Neural progenitor cell (in vitro differentiated cells): ENCODE data around the gene MBP. TPM values are rescaled to one million over a fixed set of nuclear protein-coding genes. Genes with fewer than 3 reads are reported as not detected.
A peak's percentile ranks its signal among the peaks of the same experiment; 100 is the strongest.

Experiments used
- DNase-seq: peaks from one replicate; pipeline ENCODE4 v3.0.0-alpha.2; 2016; ENCODE audit warnings: low spot score
- H2AFZ ChIP-seq: fragments of 200-600 bp; sonication (generic); replicated peaks from 2 replicates; pipeline ENCODE4 v1.6.1; 2016; ENCODE audit warnings: antibody characterized with exemption
- H3F3A ChIP-seq: fragments of 200-600 bp; sonication (generic); 2 replicates; pipeline ENCODE4 v1.6.1; 2016; ENCODE audit warnings: antibody characterized with exemption, low read depth
- H3K27ac ChIP-seq: fragments of 200-600 bp; sonication (generic); 2 replicates; pipeline ENCODE4 v1.5.1; 2016; ENCODE audit warnings: mild to moderate bottlenecking
- H3K27me3 ChIP-seq: fragments of 200-600 bp; sonication (generic); 2 replicates; pipeline ENCODE4 v1.6.1; 2016; ENCODE audit warnings: mild to moderate bottlenecking, moderate library complexity
- H3K36me3 ChIP-seq: fragments of 200-600 bp; sonication (generic); 2 replicates; pipeline ENCODE4 v1.5.1; 2016
- H3K4me1 ChIP-seq: fragments of 200-600 bp; sonication (generic); 2 replicates; pipeline ENCODE4 v1.6.1; 2016; ENCODE audit warnings: mixed run types
- H3K4me2 ChIP-seq: fragments of 200-600 bp; sonication (generic); 2 replicates; pipeline ENCODE4 v1.6.1; 2016
- H3K4me3 ChIP-seq: fragments of 200-600 bp; sonication (generic); 2 replicates; pipeline ENCODE4 v1.5.1; 2016
- H3K79me2 ChIP-seq: fragments of 200-600 bp; sonication (generic); 2 replicates; pipeline ENCODE4 v1.6.1; 2016; ENCODE audit warnings: low read depth
- H3K9ac ChIP-seq: fragments of 200-600 bp; sonication (generic); 2 replicates; pipeline ENCODE4 v1.6.1; 2016
- H3K9me3 ChIP-seq: fragments of 200-600 bp; sonication (generic); 2 replicates; pipeline ENCODE4 v1.5.1; 2016; ENCODE audit warnings: low read depth
- H4K20me1 ChIP-seq: fragments of 200-600 bp; sonication (generic); 2 replicates; pipeline ENCODE4 v1.6.1; 2016; ENCODE audit warnings: low read depth
- H3K27ac Mint-ChIP-seq: 3 replicates; pipeline ENCODE4 v1.8.0; 2021; ENCODE audit warnings: mixed read lengths
- H3K27me3 Mint-ChIP-seq: 2 replicates; pipeline ENCODE4 v1.8.0; 2022; ENCODE audit warnings: low read depth, mild to moderate bottlenecking, inconsistent platforms, moderate library complexity, mixed read lengths; ENCODE audit not compliant: insufficient read depth
- H3K36me3 Mint-ChIP-seq: 3 replicates; pipeline ENCODE4 v1.8.0; 2021; ENCODE audit warnings: mixed read lengths
- H3K4me1 Mint-ChIP-seq: 3 replicates; pipeline ENCODE4 v1.8.0; 2021; ENCODE audit warnings: mixed read lengths
- H3K4me3 Mint-ChIP-seq: 3 replicates; pipeline ENCODE4 v1.8.0; 2021; ENCODE audit warnings: mild to moderate bottlenecking, moderate library complexity, mixed read lengths
- H3K9me3 Mint-ChIP-seq: 3 replicates; pipeline ENCODE4 v1.8.0; 2020; ENCODE audit warnings: mixed read lengths
- EZH2 ChIP-seq: fragments of 200-600 bp; sonication (generic); IDR thresholded peaks from 2 replicates; pipeline ENCODE4 v1.6.1; 2017; ENCODE audit warnings: antibody characterized with exemption, mild to moderate bottlenecking, moderate library complexity
- EZH2phosphoT487 ChIP-seq: fragments of 200-600 bp; sonication (generic); IDR thresholded peaks from 2 replicates; pipeline ENCODE4 v1.6.1; 2017; ENCODE audit warnings: antibody characterized with exemption
- total RNA-seq: library from RNA; depleted of rRNA; stranded (reverse); fragments of >200 nt; gene quantifications from 2 replicates; pipeline ENCODE4 v1.2.3, GENCODE V29; 2015; ENCODE audit warnings: low replicate concordance
- TF ChIP-seq, protein P1 (sequence below): fragments of 200-600 bp; sonication (generic); IDR thresholded peaks from 2 replicates; pipeline ENCODE4 v1.5.1; 2017; ENCODE audit warnings: antibody characterized with exemption, mild to moderate bottlenecking

The MBP gene
- total RNA-seq, 1 donor from 2014 or later: 0.64 TPM

DNA sequence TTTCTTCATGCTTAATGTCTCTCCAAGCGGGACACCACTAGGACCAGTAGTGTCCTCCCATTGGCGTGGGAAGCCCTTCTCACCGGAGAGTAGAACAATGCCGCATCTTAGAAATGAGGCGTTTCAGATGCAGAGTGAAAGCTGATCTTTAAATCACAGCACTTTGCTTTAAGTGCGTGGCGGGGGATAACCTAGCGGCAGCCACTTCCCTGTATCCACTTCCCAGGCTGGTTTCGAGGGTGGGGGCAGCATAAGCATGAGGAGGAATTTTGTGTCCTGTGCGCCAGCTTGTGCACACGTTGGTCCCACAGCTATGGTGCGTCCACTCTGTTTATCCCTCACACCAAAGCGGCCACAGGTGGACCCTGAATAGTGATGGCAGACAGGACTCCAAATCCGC, 63.1 kb downstream of the MBP start:
- Histone ChIP-seq H3K4me2 (no peak overlapping the region), H3K27me3 (no peaks in the 10 kb centered on the region), H3K36me3 (no peaks in the 10 kb centered on the region), H3K79me2 (no peaks in the 10 kb centered on the region), H3F3A (peaks cover 13% of the 10 kb centered on the region), H3K9me3 (no peaks in the 10 kb centered on the region), H2AFZ (peak overlapping the region; percentile 47), H3K9ac (no peak overlapping the region), H4K20me1 (no peaks in the 10 kb centered on the region), H3K27ac (no peak overlapping the region), H3K4me3 (no peak overlapping the region), H3K4me1 (peaks cover 16% of the 10 kb centered on the region)
- no peak overlapping the region for H3K4me3 Mint-ChIP-seq
- no peak for DNase-seq
- no peaks in the 10 kb centered on the region for H3K36me3 Mint-ChIP-seq
- no peaks in the 10 kb centered on the region for H3K9me3 Mint-ChIP-seq
- H3K4me1 Mint-ChIP-seq: peaks cover 32% of the 10 kb centered on the region
- H3K27me3 Mint-ChIP-seq: no peaks in the 10 kb centered on the region
- H3K27ac Mint-ChIP-seq: peak overlapping the region; percentile 66
- TF ChIP-seq EZH2 (no peak), EZH2phosphoT487 (no peak)
- TF ChIP-seq, protein P1, sequence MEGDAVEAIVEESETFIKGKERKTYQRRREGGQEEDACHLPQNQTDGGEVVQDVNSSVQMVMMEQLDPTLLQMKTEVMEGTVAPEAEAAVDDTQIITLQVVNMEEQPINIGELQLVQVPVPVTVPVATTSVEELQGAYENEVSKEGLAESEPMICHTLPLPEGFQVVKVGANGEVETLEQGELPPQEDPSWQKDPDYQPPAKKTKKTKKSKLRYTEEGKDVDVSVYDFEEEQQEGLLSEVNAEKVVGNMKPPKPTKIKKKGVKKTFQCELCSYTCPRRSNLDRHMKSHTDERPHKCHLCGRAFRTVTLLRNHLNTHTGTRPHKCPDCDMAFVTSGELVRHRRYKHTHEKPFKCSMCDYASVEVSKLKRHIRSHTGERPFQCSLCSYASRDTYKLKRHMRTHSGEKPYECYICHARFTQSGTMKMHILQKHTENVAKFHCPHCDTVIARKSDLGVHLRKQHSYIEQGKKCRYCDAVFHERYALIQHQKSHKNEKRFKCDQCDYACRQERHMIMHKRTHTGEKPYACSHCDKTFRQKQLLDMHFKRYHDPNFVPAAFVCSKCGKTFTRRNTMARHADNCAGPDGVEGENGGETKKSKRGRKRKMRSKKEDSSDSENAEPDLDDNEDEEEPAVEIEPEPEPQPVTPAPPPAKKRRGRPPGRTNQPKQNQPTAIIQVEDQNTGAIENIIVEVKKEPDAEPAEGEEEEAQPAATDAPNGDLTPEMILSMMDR: no peak

DNA sequence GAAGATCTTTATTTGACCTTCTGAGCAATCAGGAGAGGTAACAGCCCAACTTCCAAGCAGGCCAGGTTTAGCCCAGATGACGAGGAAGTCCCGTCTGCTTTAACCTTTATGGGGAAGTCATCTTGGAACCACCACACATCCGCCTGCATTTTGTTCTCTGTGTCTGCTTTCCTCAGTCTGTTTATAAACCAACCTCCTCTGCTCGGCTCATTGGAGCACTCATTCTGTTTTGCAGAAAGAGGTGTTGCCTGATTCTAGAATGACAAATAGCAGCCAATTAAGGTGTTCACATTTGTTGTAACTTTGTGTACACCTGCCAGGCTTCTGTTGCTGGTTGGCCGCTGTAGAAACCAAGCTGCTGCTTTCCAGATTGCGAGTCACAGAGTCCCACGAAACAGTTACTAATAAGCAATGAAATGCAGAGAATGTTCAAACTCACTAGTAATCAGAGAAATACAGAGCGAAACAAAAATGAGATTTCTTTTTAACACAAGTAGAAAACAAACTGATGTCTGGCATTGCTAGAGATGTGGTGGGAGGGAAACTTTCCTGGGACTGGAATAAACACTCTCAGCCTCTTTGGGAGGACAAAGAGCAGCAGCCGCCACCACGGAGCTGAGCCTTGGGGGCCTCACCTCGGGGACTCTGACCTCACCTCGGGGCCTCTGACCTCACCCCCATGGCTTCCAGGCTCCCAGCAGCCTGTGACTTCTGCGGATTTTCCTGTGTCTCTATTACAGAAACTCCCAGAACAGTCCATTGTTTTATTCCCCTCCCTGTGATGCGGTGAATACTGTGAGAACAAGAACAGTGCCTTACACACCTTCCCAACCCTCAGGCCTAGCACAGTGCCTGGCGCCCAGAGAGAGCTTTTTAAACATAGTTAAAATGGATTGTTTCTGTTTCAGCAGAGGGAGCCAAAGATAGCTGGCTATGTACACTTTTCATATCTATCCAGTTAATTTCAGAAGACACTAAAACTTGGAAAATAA, 64.0 kb downstream of the MBP start:
- H3K4me2 ChIP-seq: peak overlapping the region; percentile 19
- no peaks in the 10 kb centered on the region for H3K36me3 ChIP-seq
- H3K79me2 ChIP-seq: no peaks in the 10 kb centered on the region
- peaks cover 16% of the 10 kb centered on the region for H3K4me1 ChIP-seq
- H3F3A ChIP-seq: peaks cover 13% of the 10 kb centered on the region
- TF ChIP-seq EZH2phosphoT487 (no peak), EZH2 (no peak)
- TF ChIP-seq, protein P1: no peak
- peak overlapping the region; percentile 26 for H2AFZ ChIP-seq
- no peaks in the 10 kb centered on the region for H3K27me3 ChIP-seq
- DNase-seq: peak; percentile 43
- no peak overlapping the region for H3K9ac ChIP-seq
- H3K27ac Mint-ChIP-seq: no peak overlapping the region
- no peak overlapping the region for H3K4me3 Mint-ChIP-seq
- no peaks in the 10 kb centered on the region for H3K27me3 Mint-ChIP-seq
- no peaks in the 10 kb centered on the region for H4K20me1 ChIP-seq
- H3K9me3 ChIP-seq: no peaks in the 10 kb centered on the region
- H3K36me3 Mint-ChIP-seq: no peaks in the 10 kb centered on the region
- H3K27ac ChIP-seq: no peak overlapping the region
- no peak overlapping the region for H3K4me3 ChIP-seq
- peaks cover 32% of the 10 kb centered on the region for H3K4me1 Mint-ChIP-seq
- no peaks in the 10 kb centered on the region for H3K9me3 Mint-ChIP-seq

DNA sequence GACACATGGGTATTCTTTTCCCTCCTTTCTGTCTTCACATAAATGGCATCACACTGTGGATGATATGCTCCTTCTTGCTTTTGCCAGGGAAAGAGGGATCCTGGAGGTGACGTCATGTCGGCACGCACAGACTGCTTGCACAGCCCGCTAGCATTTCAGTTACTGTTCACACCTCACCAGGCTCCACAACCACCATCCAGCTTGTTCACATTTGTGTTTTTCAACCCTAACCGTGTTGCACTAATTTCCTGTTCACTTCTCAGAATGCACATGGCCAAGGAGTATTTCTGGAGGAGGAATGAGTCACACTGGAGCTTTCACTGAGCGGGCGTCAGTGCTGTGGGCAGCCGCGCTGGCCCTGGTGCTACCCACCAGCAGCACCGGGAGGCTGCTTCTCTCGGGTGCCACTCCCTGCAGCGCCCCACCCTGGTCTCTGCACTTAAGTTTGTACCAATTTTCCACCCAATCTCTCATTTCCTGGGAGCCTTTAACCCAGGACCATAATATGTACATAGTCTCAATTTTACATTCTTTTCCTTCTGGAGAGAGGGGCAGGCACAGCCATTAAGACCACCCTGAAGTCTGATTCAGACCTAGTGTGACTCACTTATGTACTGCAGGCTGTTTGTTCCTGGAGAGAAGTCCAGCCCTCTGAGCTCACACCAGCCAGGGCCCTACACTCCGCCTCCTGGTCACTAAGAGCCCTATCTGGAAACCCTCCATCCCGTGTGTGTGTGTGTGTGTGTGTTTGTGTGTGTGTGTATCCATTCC, 65.1 kb downstream of the MBP start:
- Histone ChIP-seq H3F3A (peaks cover 13% of the 10 kb centered on the region), H3K9ac (no peak overlapping the region), H3K79me2 (no peaks in the 10 kb centered on the region), H3K27ac (no peak overlapping the region), H3K4me2 (no peak overlapping the region), H3K4me3 (no peak overlapping the region), H3K9me3 (no peaks in the 10 kb centered on the region), H3K36me3 (no peaks in the 10 kb centered on the region), H3K4me1 (peaks cover 16% of the 10 kb centered on the region), H4K20me1 (no peaks in the 10 kb centered on the region), H2AFZ (no peak overlapping the region), H3K27me3 (no peaks in the 10 kb centered on the region)
- TF ChIP-seq EZH2phosphoT487: no peak
- TF ChIP-seq, protein P1: no peak
- no peak for TF ChIP-seq EZH2
- H3K27me3 Mint-ChIP-seq: no peaks in the 10 kb centered on the region
- H3K4me1 Mint-ChIP-seq: peaks cover 32% of the 10 kb centered on the region
- DNase-seq: no peak
- no peak overlapping the region for H3K4me3 Mint-ChIP-seq
- no peaks in the 10 kb centered on the region for H3K36me3 Mint-ChIP-seq
- H3K27ac Mint-ChIP-seq: peak overlapping the region; percentile 25
- H3K9me3 Mint-ChIP-seq: no peaks in the 10 kb centered on the region
